HPDE6-E6E7 (cell line): Measurements from ENCODE around the gene PPP1R15A.
"Not testable (repeated sequence)": the region's sequence is repeated elsewhere in the genome, so short reads cannot be mapped to it uniquely, and the experiment has no call there.

ENCODE experiments used
- DNase-seq: peaks from one replicate; pipeline ENCODE4 v3.0.0; 2011; ENCODE audit warnings: missing footprints; ENCODE audit errors: extremely low spot score

The PPP1R15A gene

DNA sequence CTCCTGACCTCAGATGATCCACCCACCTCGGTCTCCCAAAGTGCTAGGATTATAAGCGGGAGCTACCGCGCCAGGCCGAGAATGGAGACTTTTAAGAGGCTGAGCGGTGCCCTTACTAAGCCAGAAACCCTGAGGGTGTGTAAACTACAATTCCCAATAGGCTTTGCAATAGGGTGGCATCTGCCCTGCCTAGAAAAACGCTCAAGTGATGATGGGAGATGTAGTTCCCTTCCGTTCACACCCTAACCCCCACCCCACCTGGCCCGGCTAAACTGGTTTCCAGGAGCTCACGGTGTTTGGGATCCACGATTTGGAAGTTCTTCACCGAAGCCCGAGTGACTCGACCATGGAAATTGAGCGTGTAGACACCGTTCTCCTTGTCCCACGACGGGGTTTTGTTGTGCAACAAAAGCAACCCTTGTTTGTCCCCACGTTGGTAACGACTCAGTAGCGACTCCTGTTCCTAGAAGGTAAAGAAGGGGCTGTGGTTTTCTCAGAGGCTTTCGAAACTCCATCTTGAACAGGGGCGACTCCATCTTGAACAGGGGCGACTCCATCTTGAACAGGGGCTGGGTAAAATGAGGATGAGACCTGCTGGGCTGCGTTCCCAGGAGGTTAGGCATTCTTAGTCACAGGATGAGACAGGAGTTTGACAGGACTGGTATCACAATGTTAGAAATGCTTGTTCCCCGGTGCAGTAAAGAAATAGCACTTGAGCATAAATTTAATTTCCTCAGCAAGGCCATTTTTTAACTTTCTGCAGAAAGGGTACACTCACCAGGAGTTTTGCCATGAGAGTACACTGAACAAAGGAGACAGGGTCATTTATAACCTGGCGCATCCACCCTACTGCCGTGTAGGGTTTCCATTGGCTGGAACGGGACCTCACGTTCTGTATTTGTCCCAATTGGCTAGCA is 9.8 kb downstream of the PPP1R15A start:
- no peak for DNase-seq

GRCh38 chr19:48883726-48884125 is 11.5 kb downstream of the PPP1R15A start:
- no peak for DNase-seq

- no peak for DNase-seq
These were observed 15.8 kb downstream of the PPP1R15A start for GRCh38 chr19:48887861-48888612.

DNA sequence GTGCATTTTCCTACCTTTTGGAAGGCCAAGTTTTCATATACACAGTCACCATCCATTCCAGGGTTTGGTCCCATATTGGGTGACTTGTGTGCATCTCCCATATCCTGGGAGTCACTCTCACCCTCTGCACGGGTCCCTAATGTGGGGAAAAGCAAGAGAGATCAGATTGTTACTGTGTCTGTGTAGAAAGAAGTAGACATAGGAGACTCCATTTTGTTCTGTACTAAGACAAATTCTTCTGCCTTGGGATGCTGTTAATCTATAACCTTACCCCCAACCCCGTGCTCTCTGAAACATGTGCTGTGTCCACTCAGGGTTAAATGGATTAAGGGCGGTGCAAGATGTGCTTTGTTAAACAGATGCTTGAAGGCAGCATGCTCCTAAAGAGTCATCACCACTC is 17.3 kb downstream of the PPP1R15A start:
- DNase-seq, result not testable (repeated sequence)

DNA sequence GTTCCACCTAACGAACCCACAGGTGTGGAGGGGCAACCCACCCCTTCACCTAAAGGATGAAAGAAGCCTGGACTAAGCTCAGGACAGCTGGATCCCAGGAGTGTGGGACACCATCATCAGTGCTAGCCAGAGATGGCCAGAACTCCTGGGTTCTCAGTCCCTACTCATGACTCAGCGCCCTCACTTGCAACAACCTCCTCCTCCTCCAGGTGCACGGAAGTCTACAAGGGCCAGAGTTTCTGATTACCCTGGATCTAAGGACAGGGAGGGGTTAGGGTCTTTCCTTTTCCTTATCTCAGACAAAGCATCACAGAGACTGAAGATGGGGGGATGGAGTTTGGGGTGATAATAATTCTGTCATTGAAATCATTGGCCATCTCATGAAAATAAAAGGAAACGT is 18.3 kb downstream of the PPP1R15A start:
- no peak for DNase-seq

DNA sequence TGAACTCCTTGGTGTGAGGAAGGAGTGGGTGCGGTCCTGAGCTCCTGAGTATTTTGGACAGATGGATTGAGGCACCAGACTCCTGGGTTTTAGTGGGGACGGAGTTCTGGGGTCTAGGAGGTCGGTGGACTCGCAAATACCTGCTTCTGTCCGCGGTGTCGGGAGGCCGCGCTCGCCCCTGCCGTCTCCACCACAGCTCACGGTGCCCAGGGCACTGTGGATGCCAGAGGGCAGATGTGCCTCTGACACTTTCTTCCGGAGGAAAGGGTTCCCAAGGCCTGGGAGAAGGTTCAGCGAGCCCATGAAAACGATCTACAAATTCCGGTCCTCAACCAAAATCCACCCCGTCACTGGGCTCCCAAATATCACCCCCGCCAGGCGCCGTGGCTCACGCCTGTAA is 23.0 kb downstream of the PPP1R15A start:
- DNase-seq, result no peak

GRCh38 chr19:48896191-48896720 is 24.0 kb downstream of the PPP1R15A start:
- no peak for DNase-seq

DNA sequence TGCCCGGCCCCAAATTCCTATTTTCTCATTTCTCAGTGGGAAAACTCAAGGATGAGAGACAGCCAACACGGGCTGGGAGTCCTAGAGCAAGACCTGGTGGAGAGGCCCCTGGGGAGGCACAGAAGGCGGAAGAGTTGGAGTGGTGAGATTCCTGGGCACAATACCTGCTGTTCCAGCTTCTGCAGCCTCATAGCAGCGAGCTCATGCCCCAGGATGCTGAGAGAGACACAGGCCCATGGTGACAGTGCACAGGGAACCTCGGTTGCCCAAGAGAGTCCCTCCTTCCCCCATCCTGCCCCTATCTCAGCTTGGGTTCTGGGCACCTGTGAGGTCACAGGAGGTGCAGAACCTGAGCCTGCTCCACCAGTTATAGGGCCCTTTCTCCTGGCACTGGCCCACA is 25.0 kb downstream of the PPP1R15A start:
- DNase-seq, result no peak

- not testable (repeated sequence) for DNase-seq
These were observed 27.1 kb downstream of the PPP1R15A start for GRCh38 chr19:48899386-48899749.

GRCh38 chr19:48899781-48900476 is 27.7 kb downstream of the PPP1R15A start, which contains the start of gene NUCB1:
TSS of gene NUCB1 (plus strand) at chr19:48900312. CDS start at chr19:48900797, 485 bp downstream.
- DNase-seq, result peak; percentile 98

DNA sequence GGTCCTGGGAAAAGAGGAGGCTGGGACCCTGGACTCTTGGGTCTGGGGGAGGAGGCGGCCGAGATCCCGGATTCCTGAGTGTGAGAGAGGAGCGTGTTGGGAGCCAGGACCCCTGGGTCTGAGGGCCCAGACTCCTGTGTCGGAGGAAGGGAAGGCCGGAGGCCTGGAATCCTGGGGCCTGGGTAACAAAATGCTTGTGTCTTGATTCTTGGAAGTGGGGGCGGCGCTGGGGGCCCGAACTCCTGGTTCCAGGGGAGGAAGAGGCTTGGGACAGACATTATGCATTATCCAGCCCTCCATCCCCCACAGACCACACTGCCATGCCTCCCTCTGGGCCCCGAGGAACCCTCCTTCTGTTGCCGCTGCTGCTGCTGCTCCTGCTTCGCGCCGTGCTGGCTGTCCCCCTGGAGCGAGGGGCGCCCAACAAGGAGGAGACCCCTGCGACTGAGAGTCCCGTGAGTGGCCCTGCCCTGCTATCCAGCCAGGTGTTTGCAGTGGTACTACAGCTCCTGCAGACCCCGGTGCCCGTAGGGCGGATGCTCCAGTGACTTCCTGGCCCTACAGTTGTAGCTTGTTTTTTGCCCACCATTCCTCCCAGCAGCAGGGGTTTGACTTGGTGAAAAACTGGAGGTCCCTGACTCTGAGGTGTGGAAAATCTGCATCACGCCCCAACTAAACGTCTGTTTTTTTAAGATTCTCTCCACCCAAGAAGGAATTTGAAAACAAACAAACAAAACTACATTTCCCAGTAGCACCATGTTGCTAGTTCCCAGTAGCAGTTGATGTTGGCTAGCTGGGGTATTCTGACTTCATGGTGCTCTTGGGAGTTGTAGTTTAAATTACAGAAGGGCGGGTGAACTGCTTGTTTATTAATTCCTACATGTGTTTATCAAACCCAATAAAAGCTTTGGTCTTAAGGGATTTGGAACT is 28.5 kb downstream of the PPP1R15A start:
- no peak for DNase-seq

- DNase-seq, result not testable (repeated sequence)
These were observed 30.1 kb downstream of the PPP1R15A start for GRCh38 chr19:48902291-48902690.

- DNase-seq, result not testable (repeated sequence)
These were observed 31.6 kb downstream of the PPP1R15A start for GRCh38 chr19:48903788-48904187.

DNA sequence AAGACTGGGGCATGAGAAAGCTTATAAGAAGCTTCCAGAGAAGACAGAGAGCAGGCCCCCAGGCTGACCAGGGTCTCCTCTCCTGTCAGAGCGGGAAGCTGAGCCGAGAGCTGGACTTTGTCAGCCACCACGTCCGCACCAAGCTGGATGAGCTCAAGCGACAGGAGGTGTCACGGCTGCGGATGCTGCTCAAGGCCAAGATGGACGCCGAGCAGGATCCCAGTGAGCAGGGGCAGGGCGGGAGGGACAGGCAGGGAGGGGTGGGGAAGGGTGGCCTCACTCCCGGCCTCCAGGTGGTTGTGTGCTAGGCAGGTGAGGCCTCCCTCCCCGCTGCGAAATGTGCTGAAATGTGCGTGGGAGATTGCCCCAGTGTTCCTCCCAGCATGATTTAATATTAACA is 33.4 kb downstream of the PPP1R15A start:
- DNase-seq, result no peak

- no peak for DNase-seq
These were observed 34.1 kb downstream of the PPP1R15A start for GRCh38 chr19:48906324-48906723.

DNA sequence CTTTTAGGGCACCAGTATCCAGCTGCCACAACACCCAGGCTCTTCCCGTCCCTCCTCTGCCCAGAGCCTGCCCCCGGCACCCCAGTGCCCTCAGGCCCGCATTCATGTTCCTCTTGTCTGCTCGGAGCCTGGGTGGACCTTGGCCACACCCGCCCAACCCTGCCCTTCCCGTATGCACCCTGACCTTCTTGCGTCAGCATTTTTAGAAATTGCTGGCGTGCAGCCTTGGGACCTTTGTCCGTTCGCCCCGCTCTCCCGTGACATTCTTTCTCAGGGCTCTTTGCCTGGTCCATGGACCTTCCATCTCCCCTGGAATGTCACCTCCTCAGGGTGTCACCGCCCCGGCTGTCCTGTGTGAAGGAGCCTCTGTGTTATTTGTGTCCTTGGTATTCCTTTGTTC is 35.5 kb downstream of the PPP1R15A start:
- no peak for DNase-seq

DNA sequence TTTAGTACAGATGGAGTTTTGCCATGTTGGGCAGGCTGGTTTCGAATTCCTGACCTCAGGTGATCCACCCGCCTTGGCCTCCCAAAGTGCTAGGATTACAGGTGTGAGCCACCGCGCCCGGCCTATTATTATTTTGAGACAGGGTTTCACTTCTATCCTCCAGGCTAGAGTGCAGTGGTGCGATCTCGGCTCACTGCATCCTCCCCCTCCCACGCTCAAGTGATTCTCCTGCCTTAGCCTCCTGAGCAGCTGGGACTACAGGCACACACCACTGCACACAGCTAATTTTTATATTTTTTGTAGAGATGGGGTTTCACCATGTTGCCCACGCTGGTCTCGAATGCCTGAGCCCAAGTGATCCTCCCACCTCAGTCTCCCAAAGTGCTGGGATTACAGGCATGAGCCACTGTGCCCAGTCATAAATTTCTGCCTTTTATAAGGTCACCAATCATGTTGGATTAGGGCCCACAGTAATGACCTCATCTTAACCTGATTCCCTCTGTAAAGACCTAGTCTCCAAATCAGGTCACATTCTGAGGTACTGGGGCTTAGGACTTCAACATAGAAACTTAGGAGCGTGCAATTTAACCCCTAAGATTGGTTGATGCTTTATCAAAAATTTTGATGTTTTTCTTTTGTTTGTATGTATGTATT is 37.3 kb downstream of the PPP1R15A start:
- DNase-seq, result not testable (repeated sequence)

GRCh38 chr19:48910803-48911202 is 38.6 kb downstream of the PPP1R15A start:
- DNase-seq, result no peak

DNA sequence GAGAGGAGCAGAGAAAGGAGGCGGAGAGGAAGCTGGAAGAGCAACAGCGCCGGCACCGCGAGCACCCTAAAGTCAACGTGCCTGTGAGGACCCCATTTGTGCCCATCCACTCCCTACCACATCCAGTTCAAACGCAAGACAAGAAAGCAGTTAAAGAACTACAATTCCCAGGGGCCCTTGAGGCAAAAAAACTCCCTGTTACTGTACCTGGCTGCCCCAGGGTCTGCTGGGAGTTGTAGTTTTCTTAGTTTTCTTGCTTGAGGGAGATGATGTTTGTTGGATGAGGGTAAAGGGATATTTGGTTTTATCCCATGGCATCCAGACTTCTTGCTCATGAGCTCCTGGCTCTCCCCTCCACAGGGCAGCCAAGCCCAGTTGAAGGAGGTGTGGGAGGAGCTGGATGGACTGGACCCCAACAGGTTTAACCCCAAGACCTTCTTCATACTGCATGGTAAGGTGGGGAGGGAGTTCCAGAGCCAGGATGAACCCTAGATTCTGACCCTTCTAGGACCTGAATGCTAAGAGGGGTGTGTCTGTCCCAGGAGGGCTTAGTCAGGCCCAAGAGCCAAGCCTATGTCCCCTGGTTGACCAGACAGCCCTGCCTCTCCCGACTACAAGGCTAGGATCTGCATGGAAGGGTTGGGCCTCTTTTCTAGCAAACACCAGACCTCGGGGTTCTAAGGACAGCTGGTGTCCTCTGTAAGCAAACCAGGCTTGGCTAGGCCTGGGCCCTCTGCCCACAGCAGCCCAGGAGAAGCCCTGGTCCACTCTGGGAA is 41.1 kb downstream of the PPP1R15A start:
- DNase-seq, result no peak
